Activated naive CD8-positive, alpha-beta T cell (primary cell): Measurements from ENCODE around the gene MAST4.

Source experiments
- H3K27ac Mint-ChIP-seq: one replicate; pipeline ENCODE4 v1.8.0; 2021; ENCODE audit warnings: mixed read lengths
- H3K27me3 Mint-ChIP-seq: one replicate; pipeline ENCODE4 v1.8.0; 2021; ENCODE audit warnings: mixed read lengths
- H3K36me3 Mint-ChIP-seq: one replicate; pipeline ENCODE4 v1.8.0; 2021; ENCODE audit warnings: mixed read lengths
- H3K4me1 Mint-ChIP-seq: one replicate; pipeline ENCODE4 v1.8.0; 2021; ENCODE audit warnings: low read depth, mixed read lengths
- H3K4me3 Mint-ChIP-seq: one replicate; pipeline ENCODE4 v1.8.0; 2021; ENCODE audit warnings: mild to moderate bottlenecking, mixed read lengths
- H3K9me3 Mint-ChIP-seq: one replicate; pipeline ENCODE4 v1.8.0; 2021; ENCODE audit warnings: low read depth, mixed read lengths

The MAST4 gene

DNA sequence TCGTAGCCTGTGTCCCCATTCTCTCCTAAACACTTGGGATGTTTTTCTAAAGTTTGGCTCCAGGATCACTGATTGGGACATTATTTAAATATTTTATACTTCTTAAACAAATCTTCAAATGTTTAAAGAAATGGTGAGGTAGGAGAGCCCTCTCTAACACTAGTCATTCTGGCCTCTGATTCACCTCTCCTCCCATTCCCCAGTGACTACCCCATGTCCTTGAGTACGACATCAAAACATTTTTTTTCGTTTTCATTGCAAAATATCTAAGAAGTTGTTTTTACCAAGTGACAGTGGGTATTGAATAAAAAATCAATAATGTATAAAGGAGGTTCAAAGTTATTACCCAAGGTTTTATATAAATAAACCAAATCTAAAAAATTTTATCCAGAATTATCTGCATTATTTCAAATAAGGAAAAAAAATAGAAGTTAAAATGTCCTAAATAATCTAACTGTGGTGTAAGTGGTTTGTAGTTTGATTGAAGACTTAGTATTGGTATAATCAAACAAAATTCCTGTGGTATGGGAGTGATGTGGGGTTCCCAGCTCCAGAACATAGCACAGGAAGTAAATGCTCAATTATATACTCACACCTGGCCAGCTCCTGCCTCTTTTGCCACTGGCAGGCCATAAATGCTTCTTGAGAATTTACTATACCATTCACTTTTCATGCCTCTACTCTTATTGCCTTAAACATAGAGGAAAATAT, 51.1 kb downstream of the MAST4 start:
- peaks cover 9% of the 10 kb centered on the region for H3K27me3 Mint-ChIP-seq
- no peaks in the 10 kb centered on the region for H3K4me1 Mint-ChIP-seq
- peaks cover 3% of the 10 kb centered on the region for H3K36me3 Mint-ChIP-seq
- no peak overlapping the region for H3K27ac Mint-ChIP-seq
- no peaks in the 10 kb centered on the region for H3K9me3 Mint-ChIP-seq
- no peak overlapping the region for H3K4me3 Mint-ChIP-seq

DNA sequence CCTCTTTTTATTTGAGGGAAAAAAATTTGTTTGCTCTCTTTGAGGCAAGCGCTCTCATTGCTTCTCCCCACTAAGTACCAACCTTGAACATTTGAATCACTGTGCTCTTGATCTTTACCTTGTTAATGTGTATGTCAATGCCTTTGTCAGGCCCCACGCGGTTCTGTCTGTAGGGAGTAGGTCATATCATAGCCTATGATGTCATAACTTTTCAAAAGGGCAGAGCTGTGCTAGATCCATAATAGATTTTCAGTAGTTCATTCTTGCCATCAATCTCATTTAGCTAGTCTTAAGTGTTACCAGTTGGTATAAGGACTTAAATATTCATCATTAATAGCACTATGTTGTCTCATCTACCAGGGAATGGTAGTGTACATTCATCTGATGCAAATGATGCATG, 56.6 kb downstream of the MAST4 start:
- Mint-ChIP-seq H3K27ac (no peak overlapping the region), H3K4me1 (no peaks in the 10 kb centered on the region), H3K27me3 (peaks cover 4% of the 10 kb centered on the region), H3K4me3 (no peak overlapping the region), H3K9me3 (no peaks in the 10 kb centered on the region), H3K36me3 (peaks cover 3% of the 10 kb centered on the region)

DNA sequence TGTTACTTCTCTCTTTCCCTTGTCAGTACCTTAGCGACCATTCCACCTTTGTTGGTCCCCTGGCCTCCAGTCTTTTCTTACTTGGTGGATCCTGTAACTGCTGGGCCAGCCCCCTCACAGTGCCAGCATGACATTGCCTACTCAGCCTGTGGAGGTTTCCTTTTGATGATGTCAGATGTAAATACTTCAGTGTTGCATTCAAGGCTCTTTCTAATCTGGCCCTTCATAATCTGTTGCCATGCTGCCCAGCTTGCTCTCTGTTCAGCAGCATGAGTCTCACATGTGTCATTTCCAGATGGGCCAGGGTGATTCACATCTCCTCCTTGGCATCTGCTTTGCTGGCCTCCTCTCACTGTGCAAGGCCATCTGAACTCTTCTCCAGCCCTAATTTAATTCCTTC, 57.1 kb downstream of the MAST4 start:
- Mint-ChIP-seq H3K4me1 (no peaks in the 10 kb centered on the region), H3K36me3 (peaks cover 3% of the 10 kb centered on the region), H3K27me3 (peaks cover 3% of the 10 kb centered on the region), H3K4me3 (no peak overlapping the region), H3K9me3 (no peaks in the 10 kb centered on the region), H3K27ac (no peak overlapping the region)

DNA sequence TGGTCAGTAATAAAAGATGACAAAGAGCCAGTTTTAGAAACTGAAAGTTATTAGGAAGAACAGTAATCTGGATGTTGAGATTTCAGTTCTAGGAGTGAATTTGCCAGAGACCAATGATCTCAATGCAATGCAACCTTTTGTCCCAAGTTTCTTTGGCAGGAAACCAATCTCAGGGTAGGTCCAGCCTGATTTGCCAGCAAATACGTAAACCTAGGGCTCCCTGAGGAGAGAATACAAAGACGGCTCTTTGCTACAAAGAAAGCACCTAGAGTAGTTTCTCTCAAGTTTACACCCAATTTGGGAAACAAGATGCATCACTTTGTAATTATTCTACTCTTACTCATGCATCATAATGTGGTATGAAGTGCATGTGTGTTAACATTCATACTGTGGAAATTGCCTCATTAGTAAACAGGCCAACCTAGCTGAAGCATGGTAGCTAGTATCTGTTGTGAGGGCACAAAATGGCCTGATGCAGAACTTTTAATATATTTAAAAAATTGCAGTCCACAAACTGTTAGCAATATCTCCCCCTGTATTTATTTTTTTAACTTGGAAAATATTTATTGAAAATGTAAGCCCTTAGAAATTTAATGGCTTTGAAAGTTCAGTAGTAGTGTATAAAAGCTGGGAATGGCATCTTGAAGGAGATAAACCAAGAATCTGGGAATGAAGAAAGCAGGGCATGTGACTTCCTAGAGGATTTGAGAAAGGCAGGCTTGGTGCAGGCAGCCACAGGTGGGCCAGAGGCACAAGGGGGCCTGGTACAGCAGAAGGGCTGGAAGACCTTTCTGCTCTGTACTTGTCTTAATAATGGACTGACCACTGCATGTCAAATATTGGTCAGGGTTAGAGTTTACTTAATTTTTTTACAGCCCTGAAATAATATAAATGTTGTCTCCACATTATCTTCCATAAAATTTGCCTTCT, 59.5 kb downstream of the MAST4 start:
- Mint-ChIP-seq H3K9me3 (no peaks in the 10 kb centered on the region), H3K36me3 (peaks cover 2% of the 10 kb centered on the region), H3K4me1 (no peaks in the 10 kb centered on the region), H3K4me3 (no peak overlapping the region), H3K27me3 (peaks cover 5% of the 10 kb centered on the region), H3K27ac (no peak overlapping the region)

DNA sequence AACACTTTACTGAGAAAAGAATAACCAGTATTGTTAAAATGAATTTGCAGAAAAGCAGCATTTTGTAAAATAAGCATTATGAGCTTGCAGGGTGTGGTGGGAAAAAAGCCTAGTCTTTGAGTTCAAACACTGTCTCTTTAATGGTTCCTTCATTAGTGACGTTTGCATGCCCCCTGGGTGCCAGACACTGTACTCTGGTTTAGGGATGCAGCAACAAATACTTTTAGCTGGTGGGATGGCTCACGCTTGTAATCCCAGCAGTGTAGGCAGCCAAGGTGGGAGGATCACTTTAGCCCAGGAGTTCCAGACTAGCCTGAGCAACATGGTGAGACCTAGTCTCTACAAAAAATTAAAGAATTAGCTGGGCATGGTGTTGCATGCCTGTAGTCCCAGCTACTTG, 62.3 kb downstream of the MAST4 start:
- no peak overlapping the region for H3K27ac Mint-ChIP-seq
- no peaks in the 10 kb centered on the region for H3K36me3 Mint-ChIP-seq
- H3K4me1 Mint-ChIP-seq: no peaks in the 10 kb centered on the region
- peaks cover 4% of the 10 kb centered on the region for H3K27me3 Mint-ChIP-seq
- H3K4me3 Mint-ChIP-seq: no peak overlapping the region
- no peaks in the 10 kb centered on the region for H3K9me3 Mint-ChIP-seq

DNA sequence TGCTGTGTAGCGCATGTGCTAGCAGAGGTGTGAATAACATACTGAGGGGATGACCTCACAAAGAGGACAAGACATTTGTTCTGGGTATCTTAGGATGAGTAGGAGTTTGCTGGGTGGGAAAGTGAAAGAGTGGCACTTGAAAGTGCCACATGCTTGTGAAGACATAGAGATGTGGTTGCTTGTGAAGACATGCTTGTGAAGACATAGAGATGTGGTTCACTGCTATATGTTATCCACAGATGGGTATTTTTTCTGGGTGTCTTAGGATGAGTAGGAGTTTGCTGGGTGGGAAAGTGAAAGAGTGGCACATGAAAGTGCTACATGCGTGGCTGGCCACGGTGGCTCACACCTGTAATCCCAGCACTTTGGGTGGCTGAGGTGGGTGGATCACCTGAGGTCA, 63.6 kb downstream of the MAST4 start:
- H3K36me3 Mint-ChIP-seq: no peaks in the 10 kb centered on the region
- no peaks in the 10 kb centered on the region for H3K4me1 Mint-ChIP-seq
- H3K4me3 Mint-ChIP-seq: no peak overlapping the region
- H3K27me3 Mint-ChIP-seq: peaks cover 4% of the 10 kb centered on the region
- peaks cover 2% of the 10 kb centered on the region for H3K9me3 Mint-ChIP-seq
- no peak overlapping the region for H3K27ac Mint-ChIP-seq

DNA sequence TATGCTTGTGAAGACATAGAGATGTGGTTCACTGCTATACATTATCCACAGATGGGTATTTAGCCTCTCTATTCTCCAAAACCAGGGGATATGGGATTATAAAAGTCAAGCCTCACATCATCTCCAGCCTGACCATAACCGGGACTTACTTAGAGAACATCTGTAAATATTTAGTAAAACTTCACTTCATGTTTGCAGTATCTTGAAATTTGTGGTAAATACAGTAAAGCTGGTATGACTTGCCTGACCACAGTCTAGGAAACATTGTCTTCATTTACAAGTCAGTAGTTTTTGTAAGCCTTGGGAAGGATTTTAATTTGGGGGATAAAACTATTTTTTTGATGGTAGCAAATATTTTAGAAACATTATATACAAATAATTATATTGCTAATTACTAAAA, 64.2 kb downstream of the MAST4 start:
- H3K36me3 Mint-ChIP-seq: no peaks in the 10 kb centered on the region
- H3K9me3 Mint-ChIP-seq: peaks cover 4% of the 10 kb centered on the region
- no peaks in the 10 kb centered on the region for H3K4me1 Mint-ChIP-seq
- no peak overlapping the region for H3K4me3 Mint-ChIP-seq
- H3K27ac Mint-ChIP-seq: no peak overlapping the region
- H3K27me3 Mint-ChIP-seq: peaks cover 4% of the 10 kb centered on the region

DNA sequence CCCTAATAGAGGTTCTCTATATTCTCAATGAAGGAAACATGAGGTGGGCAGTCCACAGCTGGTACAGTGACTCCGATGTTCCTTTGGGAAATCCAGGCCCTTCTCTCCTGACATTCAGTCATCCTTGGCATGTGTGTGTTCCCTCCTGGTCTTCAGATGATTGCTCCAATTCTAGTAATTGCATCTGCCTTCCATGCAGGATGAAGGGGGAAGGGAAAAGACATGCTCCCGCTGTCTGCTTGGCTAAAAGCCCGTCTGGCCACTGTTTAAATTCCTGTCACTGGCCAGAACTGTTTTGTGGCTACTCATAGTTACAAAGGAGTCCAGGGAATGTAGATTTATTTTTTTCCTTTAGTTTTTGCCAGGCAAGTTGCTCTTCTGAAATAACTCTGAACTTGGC, 65.0 kb downstream of the MAST4 start:
- no peak overlapping the region for H3K27ac Mint-ChIP-seq
- no peak overlapping the region for H3K4me3 Mint-ChIP-seq
- H3K9me3 Mint-ChIP-seq: peaks cover 4% of the 10 kb centered on the region
- peaks cover 4% of the 10 kb centered on the region for H3K27me3 Mint-ChIP-seq
- no peaks in the 10 kb centered on the region for H3K4me1 Mint-ChIP-seq
- no peaks in the 10 kb centered on the region for H3K36me3 Mint-ChIP-seq

DNA sequence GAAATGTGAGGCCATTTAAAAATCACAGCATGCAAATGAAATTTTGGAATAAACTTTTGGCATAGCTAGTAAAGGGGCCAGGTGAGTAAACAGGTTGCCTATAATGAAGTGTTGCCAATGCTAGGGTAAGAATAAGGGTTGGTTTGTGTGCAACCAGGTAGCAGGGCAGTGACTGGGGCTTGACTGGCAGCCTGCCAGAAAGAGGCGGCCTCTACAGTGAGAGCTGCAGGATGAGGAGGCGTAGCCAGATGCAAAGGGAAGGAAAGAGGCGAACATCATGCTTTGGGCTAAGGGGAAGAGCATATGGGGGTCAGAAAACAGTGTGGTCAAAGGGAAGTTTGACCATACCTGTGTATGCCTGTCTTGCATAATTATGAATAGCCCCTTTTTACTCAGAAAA, 70.6 kb downstream of the MAST4 start:
- H3K27me3 Mint-ChIP-seq: peaks cover 2% of the 10 kb centered on the region
- H3K27ac Mint-ChIP-seq: no peak overlapping the region
- H3K4me3 Mint-ChIP-seq: no peak overlapping the region
- H3K9me3 Mint-ChIP-seq: peaks cover 4% of the 10 kb centered on the region
- no peaks in the 10 kb centered on the region for H3K4me1 Mint-ChIP-seq
- no peaks in the 10 kb centered on the region for H3K36me3 Mint-ChIP-seq

DNA sequence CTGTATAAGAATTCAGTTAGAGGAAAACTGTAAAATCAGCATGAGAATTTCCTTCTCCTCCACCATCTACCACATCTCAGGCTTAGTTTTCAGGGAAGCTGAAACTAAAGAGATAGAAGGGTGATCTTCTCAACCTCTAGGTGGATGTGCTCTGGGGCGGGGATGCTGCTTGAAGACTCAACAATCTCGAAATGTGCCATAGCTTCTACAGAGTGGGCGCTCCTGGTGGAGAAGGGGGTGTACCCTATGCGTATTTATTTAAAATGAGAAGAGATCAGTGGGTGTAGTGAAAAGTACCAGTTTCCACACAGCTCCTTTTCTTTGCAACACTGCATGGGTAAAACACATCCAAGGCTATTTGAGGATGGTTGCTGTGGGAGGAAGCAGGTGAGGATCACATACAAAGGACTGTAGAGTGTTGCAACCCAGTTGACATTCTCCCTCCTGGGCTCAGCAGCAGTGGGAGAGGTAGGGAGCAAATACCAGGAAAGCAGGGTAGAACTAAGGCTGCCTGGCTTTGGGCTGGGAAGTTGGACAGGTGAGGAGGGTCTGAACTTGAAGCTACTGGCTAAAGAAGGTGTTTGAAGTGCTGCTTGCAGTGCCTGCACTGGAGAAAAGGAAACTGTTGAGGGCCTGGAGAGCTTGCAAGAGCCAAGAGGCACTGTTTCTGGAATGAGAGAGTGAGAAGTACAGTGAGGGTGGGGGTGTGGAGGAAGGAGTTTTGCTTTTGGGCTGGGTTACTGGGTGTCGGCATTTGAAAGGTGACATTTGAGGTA, 73.1 kb downstream of the MAST4 start:
- Mint-ChIP-seq H3K27me3 (peaks cover 2% of the 10 kb centered on the region), H3K4me3 (no peak overlapping the region), H3K36me3 (no peaks in the 10 kb centered on the region), H3K4me1 (no peaks in the 10 kb centered on the region), H3K9me3 (peaks cover 4% of the 10 kb centered on the region), H3K27ac (no peak overlapping the region)

DNA sequence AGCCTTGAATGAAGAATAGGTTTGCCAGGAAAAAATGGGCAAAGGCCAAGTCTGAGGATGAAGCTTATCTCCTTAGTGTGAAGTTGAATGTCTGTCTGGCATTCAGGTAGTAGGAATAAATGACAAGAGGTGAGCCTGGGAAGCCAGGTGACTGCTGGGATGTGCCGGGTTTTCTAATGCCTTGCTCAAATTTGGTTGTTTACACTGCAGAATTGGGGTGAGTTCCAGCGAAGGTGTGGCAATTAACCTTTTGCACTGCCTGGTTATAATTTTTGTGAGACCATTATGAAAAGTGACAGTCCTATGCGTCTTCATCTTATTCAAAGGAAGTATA, 73.6 kb downstream of the MAST4 start:
- Mint-ChIP-seq H3K36me3 (no peaks in the 10 kb centered on the region), H3K27me3 (peaks cover 2% of the 10 kb centered on the region), H3K4me3 (no peak overlapping the region), H3K27ac (no peak overlapping the region), H3K9me3 (peaks cover 2% of the 10 kb centered on the region), H3K4me1 (no peaks in the 10 kb centered on the region)

DNA sequence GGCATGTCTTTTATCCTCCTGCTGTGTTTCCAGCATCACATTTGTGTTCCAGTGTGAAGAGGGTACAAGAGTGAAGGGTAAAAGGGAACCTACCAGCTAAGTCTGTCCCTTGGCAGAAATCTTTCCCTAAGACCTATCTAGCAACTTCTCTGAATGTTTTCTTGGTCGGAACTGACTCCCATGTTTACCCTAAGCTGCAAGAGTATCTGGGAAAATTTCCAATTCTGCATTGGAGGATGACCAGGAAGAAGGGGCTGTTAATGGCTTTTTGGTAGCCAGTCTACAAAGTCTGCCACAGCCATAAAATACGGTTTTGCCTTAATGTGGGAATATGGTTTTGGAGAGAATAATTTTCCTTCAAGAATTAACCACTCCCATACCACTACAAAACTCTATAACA, 75.1 kb downstream of the MAST4 start:
- peaks cover 2% of the 10 kb centered on the region for H3K27me3 Mint-ChIP-seq
- H3K36me3 Mint-ChIP-seq: no peaks in the 10 kb centered on the region
- H3K27ac Mint-ChIP-seq: no peak overlapping the region
- no peak overlapping the region for H3K4me3 Mint-ChIP-seq
- H3K9me3 Mint-ChIP-seq: no peaks in the 10 kb centered on the region
- no peaks in the 10 kb centered on the region for H3K4me1 Mint-ChIP-seq

DNA sequence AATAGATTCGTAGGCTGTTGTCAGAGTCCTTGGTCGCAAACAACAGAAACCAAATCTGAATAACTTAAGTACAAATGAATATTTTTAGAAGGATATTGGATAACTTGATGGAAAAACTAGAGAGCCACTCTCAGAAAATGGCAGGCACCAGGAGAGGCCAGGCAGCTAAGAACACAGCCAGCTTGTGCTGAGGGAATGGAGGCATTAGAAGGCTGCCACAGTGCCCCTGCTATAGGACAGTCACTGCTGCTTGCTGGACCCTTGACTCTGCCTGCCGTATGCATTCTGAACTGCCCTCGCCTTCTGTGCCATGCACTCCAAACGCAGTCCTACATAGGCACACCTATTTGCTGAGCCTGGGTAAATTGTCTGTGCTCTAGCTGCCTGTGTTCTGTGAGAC, 78.6 kb downstream of the MAST4 start:
- no peaks in the 10 kb centered on the region for H3K9me3 Mint-ChIP-seq
- H3K4me3 Mint-ChIP-seq: no peak overlapping the region
- no peaks in the 10 kb centered on the region for H3K36me3 Mint-ChIP-seq
- no peak overlapping the region for H3K27ac Mint-ChIP-seq
- H3K4me1 Mint-ChIP-seq: no peaks in the 10 kb centered on the region
- H3K27me3 Mint-ChIP-seq: no peaks in the 10 kb centered on the region

DNA sequence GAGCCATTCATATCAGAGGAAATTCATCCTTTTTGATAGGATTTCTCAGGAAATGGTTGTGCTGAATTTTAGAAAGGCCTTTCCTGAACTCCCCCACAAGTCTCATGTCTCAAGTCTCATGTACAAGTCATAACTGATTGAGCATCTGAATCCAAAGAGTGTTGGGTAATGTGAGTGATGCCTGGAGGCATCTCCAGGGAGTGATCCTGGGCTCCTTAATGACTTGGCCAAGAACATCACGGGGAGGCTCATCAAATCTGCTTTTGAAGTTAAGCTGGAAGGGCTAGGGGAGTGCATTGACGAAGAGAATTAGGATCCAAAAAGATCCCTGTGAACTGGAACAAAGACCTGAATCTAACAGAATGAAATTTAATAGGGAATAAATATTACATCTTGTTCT, 79.2 kb downstream of the MAST4 start:
- no peaks in the 10 kb centered on the region for H3K27me3 Mint-ChIP-seq
- H3K36me3 Mint-ChIP-seq: no peaks in the 10 kb centered on the region
- H3K9me3 Mint-ChIP-seq: no peaks in the 10 kb centered on the region
- no peaks in the 10 kb centered on the region for H3K4me1 Mint-ChIP-seq
- no peak overlapping the region for H3K27ac Mint-ChIP-seq
- H3K4me3 Mint-ChIP-seq: no peak overlapping the region

DNA sequence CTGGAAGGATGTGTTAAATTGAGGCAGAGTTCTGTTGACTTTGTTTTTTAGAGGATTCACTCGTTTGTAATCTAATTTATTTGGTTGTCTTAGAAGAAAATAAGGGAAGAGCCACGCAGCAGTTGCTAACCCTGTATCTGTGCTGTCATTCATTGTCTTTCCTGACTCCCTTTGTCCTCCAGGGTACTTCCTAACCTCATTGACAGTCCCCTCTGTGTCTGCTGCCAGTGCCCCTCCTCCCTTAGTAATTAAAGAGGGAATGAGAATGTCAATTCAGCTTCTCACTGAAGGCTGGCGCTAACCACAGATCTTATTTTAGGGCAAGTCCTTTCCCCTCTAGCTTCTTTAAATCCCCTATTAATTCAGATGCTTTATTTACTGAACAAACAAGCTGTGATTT, 84.0 kb downstream of the MAST4 start:
- no peak overlapping the region for H3K27ac Mint-ChIP-seq
- H3K9me3 Mint-ChIP-seq: no peaks in the 10 kb centered on the region
- no peak overlapping the region for H3K4me3 Mint-ChIP-seq
- no peaks in the 10 kb centered on the region for H3K36me3 Mint-ChIP-seq
- no peaks in the 10 kb centered on the region for H3K4me1 Mint-ChIP-seq
- H3K27me3 Mint-ChIP-seq: no peaks in the 10 kb centered on the region
